ENCODE data around the gene TTYH1. TPM values are rescaled to one million over a fixed set of nuclear protein-coding genes. Genes with fewer than 3 reads are reported as not detected.

Gene TTYH1
- total and polyA plus RNA-seq, 9 of the 15 experiments (the other 6 are each of a cell fraction or from before 2014, with no cell fraction given) = 0.08 TPM; not detected in 8

GRCh38 chr19:54425382-54425723 is 10.1 kb downstream of the TTYH1 start:
- Histone ChIP-seq H4K20me1 (replicated peaks; ENCODE audit: control insufficient read depth, insufficient read depth, low read length) (0 out of 2 replicates have a peak, but pooled peaks cover 4% of the 10 kb centered on the region), H3K4me1 (replicated peaks in 1 of 2; ENCODE audit: control insufficient read depth in 2 of 2, insufficient read depth in 2 of 2, low read length in 2 of 2) (peaks cover 0 to 29% of the 10 kb centered on the region in 2 experiments; a peak in 2 of 5 replicates), H3K36me3 (ENCODE audit: control insufficient read depth, insufficient read depth, low read length) (no peaks in the 10 kb centered on the region), H2AFZ (ENCODE audit: low read depth, low read length) (no peak overlapping the region), H3K27me3 (ENCODE audit: control insufficient read depth in 2 of 2, insufficient read depth in 2 of 2, low read length in 2 of 2) (peaks cover 29 to 72% of the 10 kb centered on the region in 2 experiments; a peak in 4 of 5 replicates), H3K4me2 (ENCODE audit: insufficient read depth, low read length) (no peak overlapping the region), H3K27ac (ENCODE audit: extremely low read depth, low read depth, low read length) (no peak overlapping the region), H3K9me1 (ENCODE audit: control insufficient read depth, insufficient read depth, low read length) (no peaks in the 10 kb centered on the region), H3K9ac (ENCODE audit: insufficient read depth in 1 of 2, low read depth in 2 of 2, low read length in 2 of 2) (no peak overlapping the region), H3K9me3 (replicated peaks; ENCODE audit: control insufficient read depth, insufficient read depth, low read depth, low read length) (no peaks in the 10 kb centered on the region), H3K79me2 (ENCODE audit: control insufficient read depth, insufficient read depth, low read length) (no peaks in the 10 kb centered on the region), H3K4me3 (no peak overlapping the region)
- WGBS (ENCODE audit: insufficient coverage, low coverage, missing lambda C conversion rate) = 3% methylated on average over 5 of the region's 5 CpGs
- TF ChIP-seq RAD21 (CRISPR knock-in tag; conservative IDR thresholded peaks at IDR 0.05 in 1 of 2, IDR thresholded peaks at IDR 0.05 in 1 of 2) = no peak
- TF ChIP-seq HMBOX1 (IDR thresholded peaks at IDR 0.05) = peak; percentile 70
- ChIA-PET CTCF (ENCODE audit: low intra/inter-chr PET ratio) (no interaction called here), POLR2A (interaction anchor here (0.7 to 1.2 kb wide), 2 partner anchors 12 to 14 kb away, joined by 3 read pairs; no protein-coding TSS in a partner anchor)
- FAIRE-seq (no peak), ATAC-seq (no peak), DNase-seq (ENCODE audit: extremely low read depth in 1 of 4, low spot score in 3 of 4) (no peak)
- no TSS peak for BruUV-seq (replicated peaks)
- in situ Hi-C loops (cut with MboI) (no loop called here), intact Hi-C loops (cut with micrococcal nuclease) (no loop called here)

GRCh38 chr19:54426291-54426931 is 11.1 kb downstream of the TTYH1 start:
- BruUV-seq (replicated peaks) = no TSS peak
- no peaks in the 10 kb centered on the region for H3K36me3 ChIP-seq (ENCODE audit: control insufficient read depth, insufficient read depth, low read length)
- no peaks in the 10 kb centered on the region for H3K79me2 ChIP-seq (ENCODE audit: control insufficient read depth, insufficient read depth, low read length)
- TF ChIP-seq HSF4 (CRISPR knock-in tag; IDR thresholded peaks at IDR 0.05; ENCODE audit: borderline replicate concordance) (no peak), POLR2G (IDR thresholded peaks at IDR 0.05; ENCODE audit: low read depth, low read length) (peak; percentile 49; the same call in 1 of the 2 replicates), MAZ (CRISPR knock-in tag; conservative IDR thresholded peaks at IDR 0.05 in 1 of 2, IDR thresholded peaks at IDR 0.05 in 1 of 2) (no peak), ZBED1 (IDR thresholded peaks at IDR 0.05) (no peak)
- H3K9ac ChIP-seq (ENCODE audit: insufficient read depth in 1 of 2, low read depth in 2 of 2, low read length in 2 of 2) = peak overlapping the region in 1 of 2 experiments; percentile 42; a peak in 1 of 4 replicates
- ChIA-PET CTCF (ENCODE audit: low intra/inter-chr PET ratio) (no interaction called here), POLR2A (interaction anchor here (0.6 kb wide), 1 partner anchor 47 kb away, joined by 3 read pairs; no protein-coding TSS in a partner anchor)
- H2AFZ ChIP-seq (ENCODE audit: low read depth, low read length) = no peak overlapping the region
- FAIRE-seq = no peak
- no peaks in the 10 kb centered on the region for H3K9me3 ChIP-seq (replicated peaks; ENCODE audit: control insufficient read depth, insufficient read depth, low read depth, low read length)
- peaks cover 0 to 31% of the 10 kb centered on the region in 2 experiments; a peak in 2 of 5 replicates for H3K4me1 ChIP-seq (replicated peaks in 1 of 2; ENCODE audit: control insufficient read depth in 2 of 2, insufficient read depth in 2 of 2, low read length in 2 of 2)
- no peak overlapping the region for H3K27ac ChIP-seq (ENCODE audit: extremely low read depth, low read depth, low read length)
- intact Hi-C loops (cut with micrococcal nuclease) (no loop called here), in situ Hi-C loops (cut with MboI) (no loop called here)
- no peaks in the 10 kb centered on the region for H3K9me1 ChIP-seq (ENCODE audit: control insufficient read depth, insufficient read depth, low read length)
- ATAC-seq = no peak
- 0 out of 2 replicates have a peak, but pooled peaks cover 4% of the 10 kb centered on the region for H4K20me1 ChIP-seq (replicated peaks; ENCODE audit: control insufficient read depth, insufficient read depth, low read length)
- 2% methylated on average over 15 of the region's 17 CpGs for WGBS (ENCODE audit: insufficient coverage, low coverage, missing lambda C conversion rate)
- H3K4me3 ChIP-seq = no peak overlapping the region
- no peak overlapping the region for H3K4me2 ChIP-seq (ENCODE audit: insufficient read depth, low read length)
- peaks cover 29 to 63% of the 10 kb centered on the region in 2 experiments; a peak in 4 of 5 replicates for H3K27me3 ChIP-seq (ENCODE audit: control insufficient read depth in 2 of 2, insufficient read depth in 2 of 2, low read length in 2 of 2)
- DNase-seq (ENCODE audit: extremely low read depth in 1 of 4, low spot score in 3 of 4) = peak in 2 of 4 experiments; percentile 5 to 7

Data from K562 (cell line).